ENCODE measurements around the gene ATP9B.

ATP9B gene

DNA sequence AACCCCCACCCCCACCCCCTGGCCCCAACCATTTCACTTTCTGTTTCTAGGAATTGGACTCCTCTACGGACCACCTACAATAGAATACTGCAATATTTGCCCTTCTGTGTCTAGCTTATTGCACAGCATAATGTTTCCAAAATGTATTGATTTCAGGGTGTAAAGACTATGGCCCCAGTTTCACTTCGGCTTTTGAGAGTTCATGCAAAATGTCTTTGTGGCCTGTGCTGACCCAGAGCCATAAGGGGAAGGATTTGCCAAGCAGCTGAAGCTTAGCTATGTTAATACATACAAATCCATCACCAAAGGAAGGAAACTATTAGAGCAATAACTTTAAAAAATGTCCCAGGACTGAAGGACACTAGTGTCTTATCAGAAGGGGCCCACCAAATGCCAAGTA is 11.2 kb upstream of the ATP9B start:
- Histone ChIP-seq H3F3A (ENCODE audit: insufficient read depth, low read length) (no peaks in the 10 kb centered on the region), H3K4me2 (ENCODE audit: low read depth, low read length) (no peak overlapping the region), H3K4me3 (ENCODE audit: low read length) (no peak overlapping the region), H3K36me3 (replicated peaks; ENCODE audit: insufficient read depth, low read length) (no peaks in the 10 kb centered on the region), H3K9me3 (replicated peaks; ENCODE audit: insufficient read depth, low read length) (no peaks in the 10 kb centered on the region), H2AFZ (ENCODE audit: low read length) (no peak overlapping the region), H3K9ac (ENCODE audit: low read length) (no peak overlapping the region), H3K79me2 (ENCODE audit: low read length) (no peaks in the 10 kb centered on the region), H4K20me1 (ENCODE audit: insufficient read depth, low read length) (no peaks in the 10 kb centered on the region), H3K27me3 (replicated peaks; ENCODE audit: insufficient read depth, low read length) (no peaks in the 10 kb centered on the region), H3K4me1 (ENCODE audit: low read length) (no peaks in the 10 kb centered on the region), H3K9me2 (replicated peaks; ENCODE audit: insufficient read depth, low read length) (no peaks in the 10 kb centered on the region), H3K27ac (ENCODE audit: low read length) (no peak overlapping the region)
- TF ChIP-seq EZH2phosphoT487 (IDR thresholded peaks at IDR 0.05; ENCODE audit: low read length) = no peak
- no peak for TF ChIP-seq EZH2 (optimal IDR thresholded peaks at IDR 0.05; ENCODE audit: low read depth, low read length)
- TF ChIP-seq, protein P1, sequence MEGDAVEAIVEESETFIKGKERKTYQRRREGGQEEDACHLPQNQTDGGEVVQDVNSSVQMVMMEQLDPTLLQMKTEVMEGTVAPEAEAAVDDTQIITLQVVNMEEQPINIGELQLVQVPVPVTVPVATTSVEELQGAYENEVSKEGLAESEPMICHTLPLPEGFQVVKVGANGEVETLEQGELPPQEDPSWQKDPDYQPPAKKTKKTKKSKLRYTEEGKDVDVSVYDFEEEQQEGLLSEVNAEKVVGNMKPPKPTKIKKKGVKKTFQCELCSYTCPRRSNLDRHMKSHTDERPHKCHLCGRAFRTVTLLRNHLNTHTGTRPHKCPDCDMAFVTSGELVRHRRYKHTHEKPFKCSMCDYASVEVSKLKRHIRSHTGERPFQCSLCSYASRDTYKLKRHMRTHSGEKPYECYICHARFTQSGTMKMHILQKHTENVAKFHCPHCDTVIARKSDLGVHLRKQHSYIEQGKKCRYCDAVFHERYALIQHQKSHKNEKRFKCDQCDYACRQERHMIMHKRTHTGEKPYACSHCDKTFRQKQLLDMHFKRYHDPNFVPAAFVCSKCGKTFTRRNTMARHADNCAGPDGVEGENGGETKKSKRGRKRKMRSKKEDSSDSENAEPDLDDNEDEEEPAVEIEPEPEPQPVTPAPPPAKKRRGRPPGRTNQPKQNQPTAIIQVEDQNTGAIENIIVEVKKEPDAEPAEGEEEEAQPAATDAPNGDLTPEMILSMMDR (IDR thresholded peaks at IDR 0.05; ENCODE audit: low read length) = no peak
- no peak for DNase-seq

DNA sequence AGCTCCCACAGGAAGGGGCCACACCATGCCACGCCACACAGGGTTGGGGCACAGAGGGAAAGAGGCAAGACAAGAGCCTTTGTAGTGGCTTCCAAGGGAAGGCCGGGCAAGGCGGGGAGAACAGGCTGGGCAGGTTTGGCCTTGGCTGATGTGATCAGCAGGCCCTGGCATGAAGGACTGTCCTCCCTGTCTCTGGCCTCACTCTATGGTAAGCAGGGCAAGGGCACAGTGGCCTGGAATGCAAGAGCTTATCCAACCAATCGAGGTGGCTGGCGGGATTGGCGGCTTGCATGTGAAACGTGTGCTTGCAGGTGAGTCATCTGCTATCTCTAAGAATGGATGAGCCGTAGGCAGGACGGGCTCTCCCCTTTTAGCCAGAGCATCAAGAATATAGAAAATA is 6.4 kb upstream of the ATP9B start:
- TF ChIP-seq EZH2phosphoT487 (IDR thresholded peaks at IDR 0.05; ENCODE audit: low read length) = no peak
- TF ChIP-seq EZH2 (optimal IDR thresholded peaks at IDR 0.05; ENCODE audit: low read depth, low read length) = no peak
- TF ChIP-seq, protein P1 (IDR thresholded peaks at IDR 0.05; ENCODE audit: low read length) = no peak
- H3K4me2 ChIP-seq (ENCODE audit: low read depth, low read length) = no peak overlapping the region

DNA sequence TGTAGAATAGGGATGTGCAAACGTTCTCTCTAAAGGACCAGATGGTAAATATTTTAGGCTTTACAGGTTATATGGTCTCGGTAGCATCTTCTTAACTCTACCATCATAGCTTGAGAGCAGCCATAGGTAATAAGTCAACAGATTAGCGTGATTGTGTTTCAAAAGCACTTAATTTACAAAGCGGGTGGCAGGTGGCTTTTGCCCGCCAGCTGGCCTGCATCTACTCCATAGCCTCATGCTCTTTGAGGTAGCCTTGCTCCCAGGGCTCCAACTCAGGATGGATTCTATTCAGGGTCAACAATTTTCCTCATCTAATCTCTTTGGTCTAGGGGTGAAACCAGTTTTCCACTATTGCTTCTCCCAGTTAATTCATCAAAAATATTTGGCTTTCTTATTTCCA is 5.0 kb upstream of the ATP9B start:
- Histone ChIP-seq H3K4me3 (ENCODE audit: low read length) (no peak overlapping the region), H3K9me3 (replicated peaks; ENCODE audit: insufficient read depth, low read length) (no peaks in the 10 kb centered on the region), H3K4me2 (ENCODE audit: low read depth, low read length) (no peak overlapping the region), H3K9me2 (replicated peaks; ENCODE audit: insufficient read depth, low read length) (no peaks in the 10 kb centered on the region), H3K36me3 (replicated peaks; ENCODE audit: insufficient read depth, low read length) (no peaks in the 10 kb centered on the region), H3K27me3 (replicated peaks; ENCODE audit: insufficient read depth, low read length) (no peaks in the 10 kb centered on the region), H3K9ac (ENCODE audit: low read length) (no peak overlapping the region), H3K27ac (ENCODE audit: low read length) (no peak overlapping the region), H2AFZ (ENCODE audit: low read length) (no peak overlapping the region), H3F3A (ENCODE audit: insufficient read depth, low read length) (peaks cover 11% of the 10 kb centered on the region), H4K20me1 (ENCODE audit: insufficient read depth, low read length) (no peaks in the 10 kb centered on the region), H3K79me2 (ENCODE audit: low read length) (no peaks in the 10 kb centered on the region), H3K4me1 (ENCODE audit: low read length) (no peaks in the 10 kb centered on the region)
- no peak for DNase-seq
- TF ChIP-seq EZH2phosphoT487 (IDR thresholded peaks at IDR 0.05; ENCODE audit: low read length) (no peak), EZH2 (optimal IDR thresholded peaks at IDR 0.05; ENCODE audit: low read depth, low read length) (no peak)
- TF ChIP-seq, protein P1 (IDR thresholded peaks at IDR 0.05; ENCODE audit: low read length) = no peak

More for the DNA sequence above, 6.4 kb upstream of the ATP9B start:
- Histone ChIP-seq H3K4me3 (ENCODE audit: low read length) (no peak overlapping the region), H3K36me3 (replicated peaks; ENCODE audit: insufficient read depth, low read length) (no peaks in the 10 kb centered on the region), H3K79me2 (ENCODE audit: low read length) (no peaks in the 10 kb centered on the region), H4K20me1 (ENCODE audit: insufficient read depth, low read length) (no peaks in the 10 kb centered on the region), H3K9ac (ENCODE audit: low read length) (no peak overlapping the region), H3F3A (ENCODE audit: insufficient read depth, low read length) (peaks cover 2% of the 10 kb centered on the region; the same call in 1 of the 2 replicates), H2AFZ (ENCODE audit: low read length) (no peak overlapping the region), H3K4me1 (ENCODE audit: low read length) (no peaks in the 10 kb centered on the region), H3K9me2 (replicated peaks; ENCODE audit: insufficient read depth, low read length) (no peaks in the 10 kb centered on the region), H3K27me3 (replicated peaks; ENCODE audit: insufficient read depth, low read length) (no peaks in the 10 kb centered on the region), H3K27ac (ENCODE audit: low read length) (no peak overlapping the region), H3K9me3 (replicated peaks; ENCODE audit: insufficient read depth, low read length) (no peaks in the 10 kb centered on the region)
- no peak for DNase-seq

Measured in MM.1S (cell line).